Kasumi-1 (cell line): ENCODE data around the gene EHD1.
A peak's percentile ranks its signal among the peaks of the same experiment; 100 is the strongest.

Experiments
- DNase-seq, 2 experiments: peaks; one replicate each; lab custom pipeline; 2025; lab: John Stamatoyannopoulos, UW

EHD1 gene

GRCh38 chr11:64872790-64873488 lies 5.5 kb downstream of the EHD1 start:
- DNase-seq: no peak

- no peak for DNase-seq
Observed at GRCh38 chr11:64871492-64871891, 6.9 kb downstream of the EHD1 start.

GRCh38 chr11:64870893-64871466 lies 7.4 kb downstream of the EHD1 start:
- DNase-seq: no peak

DNA sequence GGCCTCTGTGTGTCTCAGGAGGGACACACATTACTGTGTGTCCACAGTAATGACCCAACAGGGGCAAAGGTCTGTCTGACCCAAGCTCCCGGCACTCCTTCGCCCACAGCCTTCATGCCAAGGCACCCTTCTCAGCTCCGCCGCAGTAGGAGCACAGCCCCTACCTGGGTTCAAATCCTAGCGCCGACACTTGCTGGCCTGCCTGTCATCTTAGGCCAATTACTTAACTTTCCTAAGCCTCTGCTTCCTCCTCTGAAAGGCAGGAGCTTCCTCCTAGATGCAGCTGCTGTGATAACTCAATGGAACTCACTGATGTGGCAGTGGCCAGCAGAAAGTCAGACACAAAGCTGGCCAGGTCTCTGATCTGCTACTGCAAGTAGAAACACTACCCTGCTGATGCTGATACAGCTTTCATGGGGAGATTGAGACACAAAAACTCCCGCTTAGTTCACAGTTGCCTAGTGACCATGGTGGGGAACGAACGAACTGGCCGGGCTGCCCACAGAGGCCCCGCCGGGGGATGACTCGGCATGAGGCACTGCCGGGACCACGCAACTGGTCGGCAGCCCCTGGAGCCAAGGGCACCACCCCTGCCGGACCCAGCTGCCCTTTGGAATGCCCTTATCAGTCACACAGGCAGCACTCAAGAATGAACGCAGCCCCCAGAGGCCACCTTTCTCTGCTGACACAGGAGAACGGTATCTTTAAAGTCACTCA lies 8.1 kb downstream of the EHD1 start:
- DNase-seq: peak in 1 of 2 experiments; percentile 13

- no peak for DNase-seq
Observed at GRCh38 chr11:64869571-64870175, 8.7 kb downstream of the EHD1 start.

DNA sequence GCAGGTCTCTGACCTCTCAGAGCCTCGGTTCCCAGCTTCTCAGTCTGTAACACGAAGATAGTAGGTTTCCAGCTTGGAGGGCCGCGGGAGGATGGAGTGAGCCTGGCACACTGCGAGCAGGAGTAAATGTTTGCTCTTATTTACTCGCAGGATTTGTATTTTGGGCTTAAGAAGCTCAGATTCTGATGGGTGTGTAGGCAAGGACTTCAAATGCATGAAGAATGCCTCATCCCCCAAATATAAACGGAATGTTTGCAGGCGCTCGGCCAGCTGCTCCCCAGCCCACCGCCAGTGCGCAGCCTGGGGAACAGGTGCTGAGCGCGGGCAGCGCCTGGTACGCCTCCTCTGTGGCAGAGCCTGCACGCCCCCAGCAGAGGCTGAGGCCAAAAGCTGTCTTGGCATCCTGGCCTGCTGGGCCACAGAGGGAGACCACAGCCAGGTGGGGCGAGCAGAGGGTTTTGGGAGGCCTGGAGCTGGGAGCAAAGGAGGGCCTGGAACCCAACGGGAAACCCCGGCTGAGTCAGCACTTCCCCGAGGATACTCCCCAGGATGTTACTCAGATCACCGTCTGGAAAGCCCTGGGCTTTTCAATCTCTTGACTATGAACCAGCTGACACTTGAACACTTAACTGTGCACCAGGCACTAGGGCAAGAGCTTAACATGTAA lies 9.4 kb downstream of the EHD1 start:
- no peak for DNase-seq

DNA sequence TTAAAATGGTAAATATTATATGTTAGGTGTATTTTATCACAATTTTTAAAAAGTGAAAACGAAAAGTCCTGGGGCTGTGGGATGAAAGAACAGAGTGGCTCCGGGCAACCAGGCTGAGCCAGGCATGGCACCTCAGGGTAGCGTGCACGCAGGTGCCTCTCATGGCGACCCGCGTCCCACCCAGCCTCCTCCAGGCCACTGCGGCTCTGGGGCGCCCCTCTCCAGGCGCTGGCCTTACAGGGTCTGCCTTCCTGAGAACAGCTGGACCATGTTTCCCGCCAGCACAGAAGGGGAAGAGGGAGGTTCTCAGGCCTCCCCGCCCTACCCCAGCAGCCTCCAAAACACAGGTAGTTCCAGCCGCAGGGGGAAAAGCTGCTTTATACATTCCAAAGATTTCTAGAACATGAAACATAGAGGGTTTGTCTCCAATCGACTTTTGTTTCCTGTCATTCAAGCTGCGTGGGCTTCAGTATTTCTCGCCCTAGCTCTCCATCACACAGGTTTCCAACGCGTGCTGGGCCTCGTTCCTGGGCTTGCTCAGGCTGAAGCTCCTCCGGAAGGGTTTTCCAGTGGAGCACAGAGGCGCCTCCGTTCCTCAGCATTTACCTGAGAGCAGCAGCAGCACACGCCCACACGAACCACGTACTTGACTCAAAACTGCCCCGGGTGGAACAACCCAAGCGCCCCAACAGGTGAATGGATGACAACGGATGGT lies 10.5 kb downstream of the EHD1 start:
- DNase-seq: no peak

DNA sequence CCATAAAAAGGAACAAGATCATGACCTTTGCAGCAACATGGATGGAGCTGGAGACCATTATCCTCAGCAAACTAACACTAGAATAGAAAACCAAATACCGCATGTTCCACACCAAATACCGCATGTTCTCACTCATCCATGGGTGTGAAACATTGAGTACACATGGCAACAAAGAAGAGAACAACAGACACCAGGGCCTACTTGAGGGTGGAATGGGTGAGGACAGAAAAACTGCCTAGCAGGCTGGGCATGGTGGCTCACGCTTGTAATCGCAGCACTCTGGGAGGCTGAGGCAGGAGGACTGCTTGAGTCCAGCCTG lies 12.3 kb downstream of the EHD1 start:
- DNase-seq: no peak

- no peak for DNase-seq
Observed at GRCh38 chr11:64865286-64866172, 12.9 kb downstream of the EHD1 start.

DNA sequence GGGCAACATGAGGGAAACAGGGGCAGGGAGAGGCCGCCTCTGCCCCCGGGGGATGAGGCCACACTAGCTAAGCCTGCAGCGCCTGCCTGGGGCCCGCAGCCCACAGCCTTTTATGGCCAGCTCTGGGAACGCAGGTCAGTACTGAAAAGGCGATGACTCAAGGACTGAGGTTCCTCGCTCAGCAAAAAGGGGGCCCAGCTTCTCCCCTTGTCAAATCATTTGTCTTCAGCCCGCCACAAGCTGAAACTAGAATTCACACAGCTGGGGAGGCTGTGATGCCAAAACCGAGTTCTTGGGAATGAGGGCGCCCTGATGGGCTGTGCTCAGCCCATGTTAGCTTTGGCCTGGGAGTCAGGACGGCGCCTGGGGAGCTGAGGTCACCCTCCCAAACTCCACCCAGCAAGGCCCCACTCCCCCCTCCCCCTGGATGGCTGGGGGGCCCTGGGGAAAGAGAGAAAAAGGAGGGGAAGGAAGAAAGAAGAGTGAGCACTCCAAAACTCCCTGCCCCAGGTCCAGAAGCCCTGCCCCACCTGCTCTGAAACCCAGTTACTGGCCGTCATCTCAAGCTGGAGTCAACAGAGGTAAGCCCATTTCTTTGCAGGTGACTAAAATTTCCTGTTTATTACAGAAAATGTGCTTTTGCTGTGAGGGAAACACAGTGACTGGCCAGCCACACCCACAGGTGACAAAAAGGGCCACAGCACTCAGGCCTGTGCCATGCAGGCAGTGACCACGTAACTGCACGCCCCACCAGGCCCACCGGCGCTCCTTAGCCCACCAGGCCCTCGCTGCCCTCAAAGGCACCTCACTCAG lies 13.7 kb downstream of the EHD1 start:
- DNase-seq: no peak

DNA sequence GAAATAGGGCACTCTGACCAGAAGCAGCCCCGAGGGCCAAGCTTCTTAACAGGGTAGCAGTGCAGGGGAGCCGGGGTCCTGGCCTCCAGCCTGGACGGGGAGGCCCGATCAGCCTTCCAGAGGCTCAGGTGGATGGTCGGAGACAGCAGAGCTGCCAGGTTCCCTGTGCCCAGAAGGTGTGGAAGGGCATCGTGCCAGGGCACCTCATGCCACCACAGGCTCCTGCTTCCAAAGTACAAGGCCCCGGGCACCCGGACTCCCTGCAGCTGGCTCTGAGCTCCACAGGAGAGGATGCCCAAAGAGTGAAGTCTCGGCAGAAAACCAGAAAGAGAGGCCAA lies 14.3 kb downstream of the EHD1 start:
- no peak for DNase-seq

DNA sequence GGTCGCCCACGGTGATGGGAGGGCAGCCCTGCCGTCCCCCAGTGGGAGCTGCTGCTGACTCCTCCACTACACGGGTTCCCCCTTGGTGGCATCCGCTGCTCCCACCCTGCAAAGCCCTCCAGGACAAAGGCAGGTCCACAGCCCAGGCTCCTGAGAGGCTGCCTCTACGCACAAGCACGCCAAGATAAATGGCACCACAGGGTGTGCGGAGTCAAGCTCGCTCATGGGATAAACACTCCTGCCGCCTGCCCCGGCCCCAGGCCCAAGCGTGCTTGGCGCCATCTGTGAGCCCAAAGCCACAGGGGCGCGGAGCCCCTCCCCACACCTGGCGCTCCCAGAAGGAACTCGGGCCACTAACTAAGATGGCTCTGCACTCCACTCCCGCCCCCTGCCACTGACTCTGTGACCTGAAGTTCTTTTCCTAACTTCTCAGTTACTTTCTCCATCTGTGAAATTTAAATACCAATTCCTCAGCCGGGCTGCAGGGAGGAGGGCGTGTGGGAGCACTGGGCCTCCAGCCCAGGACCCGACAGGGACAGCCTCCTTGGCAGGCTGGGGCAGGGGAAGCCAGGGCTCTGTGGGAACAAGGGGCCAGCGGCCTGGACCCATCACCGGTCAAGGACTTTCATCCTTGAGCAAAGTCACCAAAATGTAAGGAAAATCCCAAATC lies 14.9 kb downstream of the EHD1 start:
- DNase-seq: no peak

- DNase-seq: no peak
Observed at GRCh38 chr11:64862987-64863390, 15.4 kb downstream of the EHD1 start.

DNA sequence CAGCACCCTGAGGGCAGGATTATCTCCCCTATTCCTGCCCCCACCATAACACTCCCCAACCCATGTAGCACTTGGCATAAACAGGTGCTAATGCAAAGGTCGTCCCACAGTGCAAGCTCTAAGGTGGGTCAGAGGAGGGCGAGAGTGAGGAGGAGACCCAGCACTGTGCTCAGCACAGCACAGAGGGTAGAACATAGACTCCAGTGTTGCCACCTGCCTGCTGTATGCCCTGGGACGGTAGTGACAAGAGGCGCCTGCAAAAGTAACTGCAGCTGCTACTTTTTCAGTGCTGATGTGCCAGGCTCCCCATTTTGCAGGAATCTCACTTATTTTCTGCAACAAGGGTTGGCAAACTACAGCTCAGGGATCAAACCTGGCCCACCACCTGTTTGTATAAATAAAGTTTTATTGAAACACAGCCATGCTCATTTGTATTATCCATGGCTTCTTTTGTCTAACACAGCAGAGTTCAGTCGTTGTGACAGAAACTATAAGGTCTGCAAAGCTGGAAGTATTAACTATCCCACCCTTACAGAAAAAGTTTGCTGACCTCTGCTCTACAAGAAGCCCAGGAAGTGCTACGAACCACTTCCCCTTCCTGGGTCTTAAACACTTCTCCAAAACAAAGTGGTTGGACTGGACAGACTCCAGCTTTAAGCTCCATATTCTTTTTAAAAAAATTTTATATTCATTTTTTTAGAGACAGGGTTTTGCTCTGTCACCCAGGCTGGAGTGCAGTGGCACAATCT lies 17.0 kb downstream of the EHD1 start:
- DNase-seq: peak; percentile 75 to 81

DNA sequence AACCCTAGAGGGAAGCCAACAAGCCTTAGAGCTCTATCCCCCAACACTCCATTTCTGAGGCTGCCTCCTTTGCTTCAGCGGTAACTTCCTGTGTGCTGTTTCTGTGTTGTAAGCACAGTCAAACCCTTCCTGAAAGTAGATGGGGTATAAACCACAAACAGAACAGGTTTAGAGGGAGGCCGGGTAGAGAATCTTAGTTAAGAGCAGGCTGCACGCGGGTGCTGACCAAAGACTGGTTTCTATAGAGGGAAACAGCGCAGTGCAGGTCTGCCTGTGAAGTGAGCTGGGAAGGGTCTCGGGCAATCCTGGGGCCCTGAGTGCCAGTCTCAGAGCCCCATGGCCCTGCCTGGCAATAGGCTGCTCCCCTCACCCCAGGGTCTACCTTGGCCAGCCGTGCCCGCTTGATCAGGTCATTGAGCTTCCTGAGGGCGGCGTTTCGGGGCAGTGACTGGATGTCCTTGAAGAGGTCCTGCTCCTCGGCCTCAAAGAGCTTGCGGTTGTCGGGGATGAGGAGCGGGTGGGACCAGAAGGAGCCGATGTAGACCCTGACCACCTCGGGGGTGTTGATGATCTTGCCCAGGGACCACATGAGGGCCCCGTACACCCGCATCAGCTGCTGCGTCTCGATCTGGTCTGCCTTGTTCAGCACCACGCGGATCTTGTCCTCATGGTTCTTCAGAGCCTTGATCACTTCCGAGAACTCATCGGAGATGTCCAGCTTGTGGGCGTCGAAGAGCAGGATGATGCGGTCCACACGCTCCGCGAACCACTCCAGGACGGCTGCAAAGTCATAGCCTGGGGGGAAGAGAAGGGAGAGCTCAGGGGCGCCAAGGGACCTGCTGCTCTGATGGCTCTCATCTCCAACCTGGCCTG lies 18.6 kb downstream of the EHD1 start:
- peak; percentile 93 for DNase-seq

DNA sequence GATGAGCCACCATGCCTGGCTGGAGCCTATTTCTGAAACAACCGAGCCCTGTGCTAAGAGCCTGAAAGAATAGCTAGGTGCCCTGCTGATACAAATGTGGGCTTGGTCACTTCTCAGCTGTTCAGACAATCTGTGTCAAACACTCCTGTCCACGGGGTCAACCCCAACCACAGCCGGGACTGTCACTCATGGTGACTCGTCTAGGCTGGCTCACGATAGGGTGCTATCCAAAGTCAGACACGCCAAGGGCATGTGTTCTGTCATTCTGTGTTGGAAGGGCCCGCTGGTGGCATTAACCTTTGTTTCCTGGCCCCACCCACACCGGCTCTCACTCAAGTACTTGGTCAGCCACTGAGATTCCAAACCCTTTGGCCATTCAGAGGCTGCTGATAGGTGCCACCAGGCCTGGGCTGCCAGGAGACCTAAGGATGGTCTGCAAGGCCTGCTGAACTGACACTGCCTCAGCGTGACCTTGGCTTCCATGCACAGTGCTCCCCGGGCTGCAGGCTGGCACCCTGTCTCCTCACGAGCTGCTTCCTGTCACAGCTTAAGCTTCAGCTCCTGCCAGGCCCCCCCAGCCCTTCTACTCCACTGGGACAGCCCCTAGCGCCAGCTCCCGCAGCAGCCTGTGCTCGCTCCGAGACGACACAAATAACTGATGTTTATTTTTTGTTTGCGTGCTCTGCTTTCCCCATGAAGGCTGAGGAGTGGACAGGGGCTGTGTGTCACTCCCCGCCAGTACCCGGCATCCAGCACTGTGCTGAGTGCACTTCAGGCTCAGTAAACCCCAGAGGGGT lies 19.8 kb downstream of the EHD1 start:
- peak; percentile 71 to 82 for DNase-seq

GRCh38 chr11:64857485-64857884 lies 20.9 kb downstream of the EHD1 start:
- no peak for DNase-seq
